H1 (cell line): ENCODE data around the gene DNA2. TPM values are rescaled to one million over a fixed set of nuclear protein-coding genes. Genes with fewer than 3 reads are reported as not detected.

Source experiments
- BCL11A ChIP-seq, 2 experiments: IDR thresholded peaks; one replicate each; pipeline ENCODE4 v1.6.1; 2011; ENCODE audit warnings: low read depth in 2 of 2, low read length in 2 of 2, mild to moderate bottlenecking in 2 of 2
- HDAC6 ChIP-seq: IDR thresholded peaks from one replicate; pipeline ENCODE4 v1.7.1; 2012; ENCODE audit warnings: low read depth, mild to moderate bottlenecking, inconsistent platforms, low read length, moderate library complexity
- PHF8 ChIP-seq: fragments of 200-600 bp; sonication (generic); conservative IDR thresholded peaks from 2 replicates; pipeline ENCODE4 v1.7.1; 2012; ENCODE audit warnings: low read depth, mild to moderate bottlenecking, inconsistent platforms, low read length, moderate library complexity
- SIN3A ChIP-seq, 2 experiments: IDR thresholded peaks in 1 of 2; conservative IDR thresholded peaks in 1 of 2; 2 replicates each; pipeline ENCODE4 v1.6.1; 2011 to 2012; ENCODE audit warnings: low read length in 2 of 2, improper control_type of control experiment in 1 of 2, low read depth in 1 of 2, mild to moderate bottlenecking in 1 of 2
- YY1 ChIP-seq: IDR thresholded peaks from 2 replicates; pipeline ENCODE4 v1.6.1; 2011; ENCODE audit warnings: low read depth, mild to moderate bottlenecking, low read length
- polyA plus RNA-seq, 7 experiments: library from polyadenylated mRNA; depleted of rRNA in 3 of 7; stranded (reverse) in 5 of 7; unstranded in 2 of 7; fragments of >200 nt in 5 of 7; fragments of 200-250 nt in 2 of 7; gene quantifications; 1 replicate in 5 of 7; 2 replicates in 1 of 7; 4 replicates in 1 of 7; pipeline versions ENCODE4 v1.2.1 to v1.2.3, GENCODE V29; 2011 to 2013; ENCODE audit warnings: missing spikeins in 2 of 7, mixed read lengths in 2 of 7
- total RNA-seq: library from RNA; stranded (reverse); fragmentation: NEBNext Ultra II Directional; extraction: Animal tissue kit (Norgen Biotek cat#: 25700); gene quantifications from 2 replicates; pipeline ENCODE4 v1.2.1, GENCODE V29; 2021
- TF ChIP-seq, protein P1 (sequence below): fragments of 300-600 bp; sonication (generic); IDR thresholded peaks from 2 replicates; pipeline ENCODE4 v1.7.1; 2012; ENCODE audit warnings: low read length, moderate library complexity, mild to moderate bottlenecking, inconsistent platforms; ENCODE audit not compliant: insufficient replicate concordance
- TF ChIP-seq, protein P2 (sequence below), 3 experiments: IDR thresholded peaks; 1 replicate in 2 of 3; 2 replicates in 1 of 3; pipeline versions ENCODE4 v1.5.1 to v1.6.1; 2011; ENCODE audit warnings: low read length in 3 of 3, mild to moderate bottlenecking in 3 of 3, inconsistent platforms in 2 of 3, low read depth in 1 of 3, moderate library complexity in 1 of 3; ENCODE audit not compliant: insufficient read depth in 1 of 3; ENCODE audit errors: control extremely low read depth in 1 of 3

The DNA2 gene
- total and polyA plus RNA-seq, 2 of the 8 experiments (the other 6 are each of a cell fraction or from before 2014, with no cell fraction given): 16.0 to 57.9 TPM

DNA sequence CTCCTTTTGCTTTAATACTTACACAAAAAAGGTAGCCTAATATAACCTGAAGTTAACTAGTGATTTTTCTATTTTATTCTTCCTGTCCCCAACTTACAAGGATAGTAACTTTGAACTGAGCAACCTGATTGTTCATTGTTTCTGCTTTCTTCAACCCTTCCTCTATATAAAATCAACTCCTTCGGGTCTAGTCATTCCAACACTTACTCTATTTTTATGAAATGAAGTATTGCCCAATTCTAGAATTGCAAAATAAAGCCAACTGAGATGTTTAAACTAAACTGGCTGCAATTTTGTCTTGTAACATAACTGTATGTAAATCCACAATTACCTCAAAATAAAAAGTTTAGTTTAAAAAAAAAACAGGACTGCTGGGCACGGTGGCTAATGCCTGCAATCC, 20.3 kb upstream of the DNA2 start (continued):
- TF ChIP-seq, protein P1, sequence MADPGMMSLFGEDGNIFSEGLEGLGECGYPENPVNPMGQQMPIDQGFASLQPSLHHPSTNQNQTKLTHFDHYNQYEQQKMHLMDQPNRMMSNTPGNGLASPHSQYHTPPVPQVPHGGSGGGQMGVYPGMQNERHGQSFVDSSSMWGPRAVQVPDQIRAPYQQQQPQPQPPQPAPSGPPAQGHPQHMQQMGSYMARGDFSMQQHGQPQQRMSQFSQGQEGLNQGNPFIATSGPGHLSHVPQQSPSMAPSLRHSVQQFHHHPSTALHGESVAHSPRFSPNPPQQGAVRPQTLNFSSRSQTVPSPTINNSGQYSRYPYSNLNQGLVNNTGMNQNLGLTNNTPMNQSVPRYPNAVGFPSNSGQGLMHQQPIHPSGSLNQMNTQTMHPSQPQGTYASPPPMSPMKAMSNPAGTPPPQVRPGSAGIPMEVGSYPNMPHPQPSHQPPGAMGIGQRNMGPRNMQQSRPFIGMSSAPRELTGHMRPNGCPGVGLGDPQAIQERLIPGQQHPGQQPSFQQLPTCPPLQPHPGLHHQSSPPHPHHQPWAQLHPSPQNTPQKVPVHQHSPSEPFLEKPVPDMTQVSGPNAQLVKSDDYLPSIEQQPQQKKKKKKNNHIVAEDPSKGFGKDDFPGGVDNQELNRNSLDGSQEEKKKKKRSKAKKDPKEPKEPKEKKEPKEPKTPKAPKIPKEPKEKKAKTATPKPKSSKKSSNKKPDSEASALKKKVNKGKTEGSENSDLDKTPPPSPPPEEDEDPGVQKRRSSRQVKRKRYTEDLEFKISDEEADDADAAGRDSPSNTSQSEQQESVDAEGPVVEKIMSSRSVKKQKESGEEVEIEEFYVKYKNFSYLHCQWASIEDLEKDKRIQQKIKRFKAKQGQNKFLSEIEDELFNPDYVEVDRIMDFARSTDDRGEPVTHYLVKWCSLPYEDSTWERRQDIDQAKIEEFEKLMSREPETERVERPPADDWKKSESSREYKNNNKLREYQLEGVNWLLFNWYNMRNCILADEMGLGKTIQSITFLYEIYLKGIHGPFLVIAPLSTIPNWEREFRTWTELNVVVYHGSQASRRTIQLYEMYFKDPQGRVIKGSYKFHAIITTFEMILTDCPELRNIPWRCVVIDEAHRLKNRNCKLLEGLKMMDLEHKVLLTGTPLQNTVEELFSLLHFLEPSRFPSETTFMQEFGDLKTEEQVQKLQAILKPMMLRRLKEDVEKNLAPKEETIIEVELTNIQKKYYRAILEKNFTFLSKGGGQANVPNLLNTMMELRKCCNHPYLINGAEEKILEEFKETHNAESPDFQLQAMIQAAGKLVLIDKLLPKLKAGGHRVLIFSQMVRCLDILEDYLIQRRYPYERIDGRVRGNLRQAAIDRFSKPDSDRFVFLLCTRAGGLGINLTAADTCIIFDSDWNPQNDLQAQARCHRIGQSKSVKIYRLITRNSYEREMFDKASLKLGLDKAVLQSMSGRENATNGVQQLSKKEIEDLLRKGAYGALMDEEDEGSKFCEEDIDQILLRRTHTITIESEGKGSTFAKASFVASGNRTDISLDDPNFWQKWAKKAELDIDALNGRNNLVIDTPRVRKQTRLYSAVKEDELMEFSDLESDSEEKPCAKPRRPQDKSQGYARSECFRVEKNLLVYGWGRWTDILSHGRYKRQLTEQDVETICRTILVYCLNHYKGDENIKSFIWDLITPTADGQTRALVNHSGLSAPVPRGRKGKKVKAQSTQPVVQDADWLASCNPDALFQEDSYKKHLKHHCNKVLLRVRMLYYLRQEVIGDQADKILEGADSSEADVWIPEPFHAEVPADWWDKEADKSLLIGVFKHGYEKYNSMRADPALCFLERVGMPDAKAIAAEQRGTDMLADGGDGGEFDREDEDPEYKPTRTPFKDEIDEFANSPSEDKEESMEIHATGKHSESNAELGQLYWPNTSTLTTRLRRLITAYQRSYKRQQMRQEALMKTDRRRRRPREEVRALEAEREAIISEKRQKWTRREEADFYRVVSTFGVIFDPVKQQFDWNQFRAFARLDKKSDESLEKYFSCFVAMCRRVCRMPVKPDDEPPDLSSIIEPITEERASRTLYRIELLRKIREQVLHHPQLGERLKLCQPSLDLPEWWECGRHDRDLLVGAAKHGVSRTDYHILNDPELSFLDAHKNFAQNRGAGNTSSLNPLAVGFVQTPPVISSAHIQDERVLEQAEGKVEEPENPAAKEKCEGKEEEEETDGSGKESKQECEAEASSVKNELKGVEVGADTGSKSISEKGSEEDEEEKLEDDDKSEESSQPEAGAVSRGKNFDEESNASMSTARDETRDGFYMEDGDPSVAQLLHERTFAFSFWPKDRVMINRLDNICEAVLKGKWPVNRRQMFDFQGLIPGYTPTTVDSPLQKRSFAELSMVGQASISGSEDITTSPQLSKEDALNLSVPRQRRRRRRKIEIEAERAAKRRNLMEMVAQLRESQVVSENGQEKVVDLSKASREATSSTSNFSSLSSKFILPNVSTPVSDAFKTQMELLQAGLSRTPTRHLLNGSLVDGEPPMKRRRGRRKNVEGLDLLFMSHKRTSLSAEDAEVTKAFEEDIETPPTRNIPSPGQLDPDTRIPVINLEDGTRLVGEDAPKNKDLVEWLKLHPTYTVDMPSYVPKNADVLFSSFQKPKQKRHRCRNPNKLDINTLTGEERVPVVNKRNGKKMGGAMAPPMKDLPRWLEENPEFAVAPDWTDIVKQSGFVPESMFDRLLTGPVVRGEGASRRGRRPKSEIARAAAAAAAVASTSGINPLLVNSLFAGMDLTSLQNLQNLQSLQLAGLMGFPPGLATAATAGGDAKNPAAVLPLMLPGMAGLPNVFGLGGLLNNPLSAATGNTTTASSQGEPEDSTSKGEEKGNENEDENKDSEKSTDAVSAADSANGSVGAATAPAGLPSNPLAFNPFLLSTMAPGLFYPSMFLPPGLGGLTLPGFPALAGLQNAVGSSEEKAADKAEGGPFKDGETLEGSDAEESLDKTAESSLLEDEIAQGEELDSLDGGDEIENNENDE: no peak
- TF ChIP-seq HDAC6 (no peak), PHF8 (no peak), BCL11A (IDR thresholded peaks at IDR 0.05; ENCODE audit: low read depth in 2 of 2, low read length in 2 of 2) (no peak), SIN3A (conservative IDR thresholded peaks at IDR 0.05 in 1 of 2, IDR thresholded peaks at IDR 0.05 in 1 of 2; ENCODE audit: low read depth in 1 of 2, low read length in 2 of 2) (no peak), YY1 (no peak)
- TF ChIP-seq, protein P2, sequence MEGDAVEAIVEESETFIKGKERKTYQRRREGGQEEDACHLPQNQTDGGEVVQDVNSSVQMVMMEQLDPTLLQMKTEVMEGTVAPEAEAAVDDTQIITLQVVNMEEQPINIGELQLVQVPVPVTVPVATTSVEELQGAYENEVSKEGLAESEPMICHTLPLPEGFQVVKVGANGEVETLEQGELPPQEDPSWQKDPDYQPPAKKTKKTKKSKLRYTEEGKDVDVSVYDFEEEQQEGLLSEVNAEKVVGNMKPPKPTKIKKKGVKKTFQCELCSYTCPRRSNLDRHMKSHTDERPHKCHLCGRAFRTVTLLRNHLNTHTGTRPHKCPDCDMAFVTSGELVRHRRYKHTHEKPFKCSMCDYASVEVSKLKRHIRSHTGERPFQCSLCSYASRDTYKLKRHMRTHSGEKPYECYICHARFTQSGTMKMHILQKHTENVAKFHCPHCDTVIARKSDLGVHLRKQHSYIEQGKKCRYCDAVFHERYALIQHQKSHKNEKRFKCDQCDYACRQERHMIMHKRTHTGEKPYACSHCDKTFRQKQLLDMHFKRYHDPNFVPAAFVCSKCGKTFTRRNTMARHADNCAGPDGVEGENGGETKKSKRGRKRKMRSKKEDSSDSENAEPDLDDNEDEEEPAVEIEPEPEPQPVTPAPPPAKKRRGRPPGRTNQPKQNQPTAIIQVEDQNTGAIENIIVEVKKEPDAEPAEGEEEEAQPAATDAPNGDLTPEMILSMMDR (IDR thresholded peaks at IDR 0.05; ENCODE audit: control extremely low read depth in 1 of 3, insufficient read depth in 1 of 3, low read depth in 1 of 3, low read length in 3 of 3): no peak
- TF ChIP-seq, all 59 proteins: peak for 0
